SKM-1 treated with dmso at 0.1 percent for 144 hours (cell line): Measurements from ENCODE around the gene MAPK8IP2.
"Not testable (repeated sequence)": the region's sequence is repeated elsewhere in the genome, so short reads cannot be mapped to it uniquely, and the experiment has no call there.

ENCODE experiments used
- DNase-seq: peaks from one replicate; lab custom pipeline; 2025; ENCODE audit not compliant: unreplicated experiment; lab: John Stamatoyannopoulos, UW

Gene MAPK8IP2

DNA sequence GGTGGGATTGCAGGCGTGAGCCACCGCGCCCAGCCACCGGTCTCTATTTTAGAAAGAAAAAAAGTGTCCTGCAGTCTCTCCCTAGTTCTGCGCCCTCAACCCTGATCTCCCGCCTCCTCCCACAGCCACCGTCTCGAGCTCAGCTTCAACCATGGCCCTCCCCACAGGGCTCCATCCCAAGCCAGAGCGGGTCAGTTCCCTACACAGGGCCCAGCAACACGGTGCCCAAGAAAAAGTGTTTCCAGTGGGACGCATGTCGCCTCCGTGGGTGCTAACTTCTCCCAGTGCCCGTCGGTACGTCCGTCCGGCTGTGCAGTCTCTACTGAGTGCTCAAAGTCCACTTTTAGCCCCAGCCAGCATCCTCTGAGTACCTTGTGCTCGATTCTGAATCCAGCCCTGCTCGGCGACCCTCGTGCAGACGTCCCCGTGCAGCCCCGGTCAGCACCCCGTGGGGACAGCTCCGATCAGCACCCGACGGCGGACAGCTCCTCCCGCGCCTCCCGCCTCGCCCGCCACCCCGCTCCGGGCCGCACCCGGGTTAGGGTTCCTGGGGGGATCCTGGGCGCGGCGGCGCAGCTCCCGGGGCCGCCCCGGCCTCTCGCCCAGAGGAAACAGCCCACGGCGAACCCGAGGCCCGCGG lies 657 bp upstream of the MAPK8IP2 start:
- no peak for DNase-seq

DNA sequence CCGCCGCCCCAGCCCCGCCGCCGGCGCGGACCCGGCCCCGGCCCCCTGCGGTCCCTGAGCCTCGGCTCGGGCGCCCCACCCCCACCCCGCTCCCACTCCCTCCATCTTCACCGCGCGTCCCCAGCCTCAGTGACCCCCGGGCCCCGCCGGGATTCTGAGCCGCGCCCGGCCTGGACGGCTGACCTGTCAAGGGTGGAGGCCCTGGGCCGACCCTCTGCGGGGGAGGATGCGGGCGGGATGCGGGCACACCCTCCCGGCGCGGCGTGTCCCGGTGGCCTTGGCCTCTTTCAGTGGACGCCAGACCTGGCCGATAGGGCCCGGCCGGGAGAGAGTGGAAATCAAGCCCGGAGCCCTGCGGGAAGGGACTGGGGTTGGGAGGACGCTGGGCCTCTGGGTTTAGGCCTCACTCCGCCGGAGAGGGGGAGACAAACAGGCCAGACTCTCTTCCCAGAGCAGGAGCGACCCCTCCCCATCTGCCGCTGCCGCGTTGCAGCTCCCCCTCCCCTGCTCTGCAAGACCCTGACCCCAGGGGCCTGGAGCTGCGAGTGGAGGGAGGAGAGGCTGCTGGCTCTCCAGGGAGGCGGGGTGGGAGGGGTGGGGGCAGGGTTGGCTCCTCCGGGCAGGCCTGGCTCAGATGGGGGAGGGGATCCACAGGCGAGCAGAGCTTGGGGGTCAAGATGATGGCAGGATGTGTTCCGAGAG lies 525 bp downstream of the MAPK8IP2 start:
- DNase-seq, result no peak

DNA sequence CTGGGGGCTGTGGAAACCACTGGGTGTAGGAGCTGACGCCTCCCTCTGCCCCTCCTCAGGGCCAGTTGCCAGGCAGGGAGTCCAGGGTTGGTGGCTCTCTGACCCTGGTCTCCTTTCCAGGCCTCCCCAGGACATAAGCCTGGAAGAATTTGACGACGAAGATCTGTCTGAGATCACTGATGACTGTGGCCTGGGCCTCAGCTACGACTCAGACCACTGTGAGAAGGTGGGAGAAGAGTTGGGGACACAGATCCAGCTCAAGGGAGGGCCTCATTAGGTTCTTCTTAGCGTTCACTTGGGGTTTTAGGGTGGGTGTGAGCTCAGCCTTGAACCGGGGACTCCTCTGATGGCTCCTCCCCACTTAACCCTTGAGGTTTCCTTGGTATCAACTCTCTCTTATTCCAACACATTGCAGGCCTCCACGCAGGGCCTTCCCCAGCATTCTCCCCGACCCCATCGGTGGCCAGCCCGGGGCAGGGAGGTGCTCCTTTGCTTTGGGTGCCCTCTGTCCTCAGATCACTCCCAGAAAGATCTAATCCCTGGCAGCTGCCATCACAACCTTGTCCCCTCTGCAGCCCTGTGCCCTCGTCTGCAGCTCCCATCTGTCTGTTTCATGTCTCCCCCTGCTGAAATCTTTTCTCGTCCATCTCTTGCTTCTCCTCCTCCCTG lies 1.2 kb downstream of the MAPK8IP2 start:
- no peak for DNase-seq

DNA sequence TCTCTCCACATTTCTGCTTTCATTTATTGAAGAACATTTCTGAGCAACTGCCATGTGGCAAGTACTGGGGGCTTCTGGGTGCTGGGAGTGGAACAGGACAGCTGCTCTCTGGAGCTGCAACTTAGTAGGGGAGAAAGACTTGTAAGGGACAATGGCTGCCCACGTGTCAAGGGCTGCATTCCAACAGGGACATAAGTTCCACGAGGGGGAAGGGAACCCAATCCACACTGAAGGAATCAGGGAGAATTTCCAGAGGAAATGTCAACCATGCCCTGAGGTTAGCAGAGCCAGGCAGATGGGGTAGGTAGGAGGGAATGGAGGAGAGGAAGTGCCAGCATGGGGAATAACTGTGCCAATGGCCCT lies 1.7 kb downstream of the MAPK8IP2 start:
- DNase-seq, result no peak

DNA sequence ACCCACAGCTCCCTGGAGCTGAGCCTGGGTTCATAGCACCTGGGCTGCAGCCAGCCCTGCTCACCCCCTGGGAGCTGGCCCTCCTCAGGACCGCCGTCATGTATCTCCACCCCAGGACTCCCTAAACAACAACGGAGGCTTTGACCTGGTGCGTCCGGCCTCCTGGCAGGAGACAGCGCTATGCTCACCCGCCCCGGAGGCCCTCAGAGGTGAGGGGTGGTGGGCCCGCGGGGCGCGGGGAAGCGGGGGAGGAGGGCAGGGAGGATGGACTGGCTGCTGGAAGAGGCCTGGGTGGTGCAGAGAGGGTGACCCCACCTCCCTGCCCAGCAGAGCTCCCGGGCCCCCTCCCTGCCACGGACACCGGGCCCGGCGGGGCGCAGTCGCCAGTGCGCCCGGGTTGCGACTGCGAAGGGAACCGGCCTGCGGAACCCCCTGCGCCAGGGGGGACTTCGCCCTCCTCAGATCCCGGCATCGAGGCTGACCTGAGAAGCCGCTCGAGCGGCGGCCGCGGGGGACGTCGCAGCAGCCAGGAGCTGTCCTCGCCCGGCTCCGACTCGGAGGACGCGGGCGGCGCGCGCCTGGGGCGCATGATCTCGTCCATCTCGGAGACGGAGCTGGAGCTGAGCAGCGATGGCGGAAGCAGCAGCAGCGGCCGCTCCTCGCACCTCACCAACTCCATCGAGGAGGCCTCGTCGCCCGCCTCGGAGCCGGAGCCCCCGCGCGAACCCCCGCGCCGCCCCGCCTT lies 3.1 kb downstream of the MAPK8IP2 start:
- no peak for DNase-seq

DNA sequence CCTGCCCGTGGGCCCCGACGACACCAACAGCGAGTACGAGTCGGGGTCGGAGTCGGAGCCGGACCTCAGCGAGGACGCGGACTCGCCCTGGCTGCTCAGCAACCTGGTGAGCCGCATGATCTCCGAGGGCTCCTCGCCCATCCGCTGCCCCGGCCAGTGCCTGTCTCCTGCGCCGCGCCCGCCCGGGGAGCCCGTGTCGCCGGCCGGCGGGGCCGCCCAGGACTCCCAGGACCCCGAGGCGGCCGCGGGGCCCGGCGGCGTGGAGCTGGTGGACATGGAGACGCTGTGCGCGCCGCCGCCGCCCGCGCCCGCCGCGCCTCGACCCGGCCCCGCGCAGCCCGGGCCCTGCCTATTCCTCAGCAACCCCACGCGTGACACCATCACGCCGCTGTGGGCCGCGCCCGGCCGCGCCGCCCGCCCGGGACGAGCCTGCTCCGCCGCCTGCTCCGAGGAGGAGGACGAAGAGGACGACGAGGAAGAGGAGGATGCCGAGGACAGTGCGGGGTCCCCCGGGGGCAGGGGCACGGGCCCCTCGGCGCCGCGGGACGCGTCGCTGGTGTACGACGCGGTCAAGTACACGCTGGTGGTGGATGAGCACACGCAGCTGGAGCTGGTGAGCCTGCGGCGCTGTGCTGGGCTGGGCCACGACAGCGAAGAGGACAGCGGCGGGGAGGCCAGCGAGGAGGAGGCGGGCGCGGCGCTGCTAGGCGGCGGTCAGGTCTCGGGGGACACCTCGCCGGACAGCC lies 3.8 kb downstream of the MAPK8IP2 start:
- no peak for DNase-seq

DNA sequence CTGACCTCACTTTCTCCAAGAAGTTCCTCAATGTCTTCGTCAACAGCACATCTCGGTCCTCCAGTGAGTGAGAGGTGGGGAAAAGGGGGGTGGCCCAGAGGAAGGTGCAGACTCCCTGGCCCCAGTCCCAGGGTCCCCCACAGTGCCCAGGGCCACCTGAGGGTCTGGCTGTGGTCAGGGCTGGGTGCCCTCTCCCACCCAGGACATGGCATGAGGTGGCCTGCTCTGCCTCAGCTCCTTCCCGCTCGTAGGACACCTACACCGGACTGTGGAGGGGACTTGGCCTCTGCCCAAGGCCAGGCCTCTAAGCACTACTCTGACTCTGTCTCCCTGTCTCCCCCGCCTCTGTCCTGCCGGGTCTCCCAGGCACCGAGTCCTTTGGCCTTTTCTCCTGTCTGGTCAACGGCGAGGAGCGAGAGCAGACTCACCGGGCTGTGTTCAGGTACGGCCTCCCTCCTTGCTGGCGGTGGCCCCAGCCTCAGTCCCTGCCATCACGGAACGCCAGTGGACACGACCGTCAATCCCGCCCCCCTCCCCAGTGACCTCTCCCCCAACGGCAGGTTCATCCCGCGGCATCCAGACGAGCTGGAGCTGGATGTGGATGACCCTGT lies 4.5 kb downstream of the MAPK8IP2 start:
- DNase-seq, result no peak

DNA sequence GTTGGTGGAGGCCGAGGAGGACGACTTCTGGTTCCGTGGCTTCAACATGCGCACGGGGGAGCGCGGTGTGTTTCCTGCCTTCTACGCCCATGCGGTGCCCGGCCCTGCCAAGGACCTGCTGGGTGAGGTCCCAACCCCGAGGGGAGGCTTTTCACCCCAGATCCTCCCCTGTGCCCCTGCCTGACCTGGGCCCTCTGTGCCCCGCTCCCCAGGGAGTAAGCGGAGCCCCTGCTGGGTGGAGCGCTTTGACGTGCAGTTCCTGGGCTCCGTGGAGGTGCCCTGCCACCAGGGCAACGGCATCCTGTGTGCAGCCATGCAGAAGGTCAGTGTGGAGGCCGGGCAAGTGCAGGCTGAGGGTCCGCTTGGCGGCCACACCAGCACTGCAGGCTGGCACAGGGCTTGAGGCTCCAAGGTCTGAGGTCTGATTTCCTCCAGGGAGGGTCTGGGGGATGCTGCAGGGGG lies 5.1 kb downstream of the MAPK8IP2 start:
- no peak for DNase-seq

DNA sequence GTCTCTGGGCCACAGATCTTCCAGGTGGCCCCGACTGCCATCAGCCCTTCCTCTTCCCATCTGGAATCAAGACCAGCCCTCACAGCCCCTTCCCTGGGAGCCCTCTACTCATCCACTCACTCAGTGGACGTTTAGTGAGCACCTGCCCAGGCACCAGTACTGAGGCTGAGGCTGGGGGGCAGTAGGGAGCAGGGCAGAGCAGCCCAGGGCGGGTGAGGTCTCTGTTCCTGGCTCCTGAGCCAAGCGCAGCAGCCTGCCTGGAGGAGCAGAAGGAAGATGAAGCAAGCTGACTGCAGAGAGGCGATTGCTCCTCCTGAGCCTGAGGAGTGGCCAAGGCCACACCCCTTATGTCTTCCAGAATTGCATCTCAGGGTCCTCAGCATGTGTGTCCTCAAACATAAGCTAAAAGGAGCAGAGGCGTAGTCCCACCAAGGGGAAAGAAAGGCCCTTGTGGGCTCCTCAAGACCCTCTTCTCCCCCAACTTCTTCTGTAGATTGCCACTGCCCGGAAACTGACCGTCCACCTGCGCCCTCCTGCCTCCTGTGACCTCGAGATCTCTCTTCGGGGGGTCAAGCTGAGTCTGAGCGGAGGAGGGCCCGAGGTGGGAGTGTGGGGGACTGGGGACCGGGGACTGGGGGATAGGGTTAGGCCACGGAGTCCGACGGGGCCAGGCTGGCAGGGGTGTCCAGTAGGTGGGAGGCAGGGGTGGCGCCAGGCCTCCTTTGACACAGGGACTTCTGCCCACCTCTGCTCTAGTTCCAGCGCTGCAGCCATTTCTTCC lies 5.8 kb downstream of the MAPK8IP2 start:
- DNase-seq, result no peak

DNA sequence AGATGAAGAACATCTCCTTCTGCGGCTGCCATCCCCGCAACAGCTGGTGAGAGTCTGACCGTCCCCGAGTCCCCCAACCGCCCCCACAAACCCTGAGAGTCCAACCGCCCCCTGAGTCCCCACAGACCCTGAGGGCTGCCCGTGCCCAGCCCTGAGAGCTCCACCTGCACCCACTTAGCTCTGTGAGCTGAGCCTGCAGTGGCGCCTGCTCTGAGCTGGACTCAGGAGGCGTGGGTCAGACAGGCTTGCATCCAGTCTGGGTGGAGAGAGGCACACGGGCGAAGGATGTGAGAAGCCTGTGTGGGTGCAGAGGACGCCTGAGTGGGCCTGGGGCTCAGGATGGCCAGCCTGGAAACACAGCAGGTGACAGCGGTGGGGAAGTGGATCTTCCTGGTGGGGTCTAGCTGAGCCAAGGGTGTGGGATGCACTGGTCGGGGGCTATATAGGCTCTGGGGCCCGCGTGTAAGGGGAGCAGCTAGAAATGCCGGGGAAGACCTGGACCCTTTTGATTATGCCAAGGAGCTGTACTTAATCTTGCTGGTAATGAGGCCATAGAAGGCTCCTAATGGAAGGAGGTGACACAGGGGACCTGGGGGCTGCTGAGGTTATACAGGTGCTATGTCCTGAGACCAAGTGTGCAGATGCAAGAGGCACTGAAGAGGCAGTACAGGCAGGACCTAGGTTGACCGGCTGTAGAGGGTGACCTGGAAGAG lies 6.5 kb downstream of the MAPK8IP2 start:
- DNase-seq, result no peak

DNA sequence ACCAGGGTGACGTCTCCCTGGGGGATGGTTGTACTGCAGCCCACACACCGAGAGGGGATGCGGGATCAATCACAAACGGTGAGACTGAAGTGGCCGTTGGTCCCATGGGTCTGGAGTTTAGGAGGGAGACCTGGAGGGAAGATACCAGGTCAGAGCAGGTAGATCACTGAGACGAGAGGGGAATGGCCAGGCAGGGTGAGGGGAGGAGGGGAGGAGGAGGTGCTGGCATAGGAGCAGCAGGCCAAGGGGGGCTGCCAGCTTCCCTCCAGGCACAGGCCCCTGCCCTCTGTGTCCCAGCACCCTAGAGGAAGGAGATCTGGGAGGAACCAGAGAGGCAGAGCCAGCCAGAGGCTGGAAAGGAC lies 7.0 kb downstream of the MAPK8IP2 start:
- DNase-seq, result no peak

DNA sequence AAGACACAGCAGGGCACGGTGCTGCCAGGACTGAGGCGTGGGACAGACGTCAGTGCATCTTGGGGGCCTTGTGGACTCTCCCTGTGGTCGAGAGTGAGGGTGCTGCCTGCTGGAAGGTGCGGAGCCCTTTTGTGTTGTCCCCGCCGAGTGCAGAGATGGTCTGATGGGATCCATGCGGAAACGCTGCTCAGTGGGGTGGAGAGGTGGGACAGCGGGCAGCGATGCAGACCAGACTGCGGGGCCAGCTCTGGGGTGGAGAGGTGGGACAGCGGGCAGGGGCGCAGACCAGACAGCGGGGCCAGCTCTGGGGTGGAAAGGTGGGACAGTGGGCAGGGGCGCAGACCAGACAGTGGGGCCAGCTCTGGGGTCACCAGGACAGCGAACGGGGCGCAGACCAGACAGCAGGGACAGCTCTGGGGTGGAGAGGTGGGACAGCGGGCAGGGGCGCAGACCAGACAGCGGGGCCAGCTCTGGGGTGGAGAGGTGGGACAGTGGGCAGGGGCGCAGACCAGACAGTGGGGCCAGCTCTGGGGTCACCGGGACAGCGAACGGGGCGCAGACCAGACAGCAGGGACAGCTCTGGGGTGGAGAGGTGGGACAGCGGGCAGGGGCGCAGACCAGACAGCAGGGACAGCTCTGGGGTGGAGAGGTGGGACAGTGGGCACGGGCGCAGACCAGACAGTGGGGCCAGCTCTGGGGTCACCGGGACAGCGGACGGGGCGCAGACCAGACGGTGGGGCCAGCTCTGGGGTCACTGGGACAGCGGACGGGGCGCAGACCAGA lies 7.7 kb downstream of the MAPK8IP2 start:
- not testable (repeated sequence) for DNase-seq

DNA sequence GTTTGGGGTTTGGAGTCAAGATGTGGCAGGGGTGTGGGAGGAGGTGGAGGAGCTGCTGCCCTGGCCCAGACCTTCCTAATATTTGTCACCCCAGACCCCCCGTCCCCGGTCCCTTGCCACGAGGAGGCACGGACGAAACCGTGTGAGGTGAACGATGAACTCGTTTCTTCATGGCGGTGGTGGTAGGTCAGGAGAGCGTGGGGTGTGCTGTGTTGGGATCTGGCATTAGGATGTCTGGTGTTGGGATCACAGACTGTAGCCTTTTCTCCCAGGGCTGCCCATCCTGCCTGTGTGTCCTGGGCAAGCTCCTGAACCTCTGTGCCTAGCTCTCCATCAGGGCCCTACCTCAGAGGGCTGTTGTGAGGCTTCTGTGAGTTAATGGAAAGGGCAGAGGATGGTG lies 8.4 kb downstream of the MAPK8IP2 start:
- DNase-seq, result no peak

DNA sequence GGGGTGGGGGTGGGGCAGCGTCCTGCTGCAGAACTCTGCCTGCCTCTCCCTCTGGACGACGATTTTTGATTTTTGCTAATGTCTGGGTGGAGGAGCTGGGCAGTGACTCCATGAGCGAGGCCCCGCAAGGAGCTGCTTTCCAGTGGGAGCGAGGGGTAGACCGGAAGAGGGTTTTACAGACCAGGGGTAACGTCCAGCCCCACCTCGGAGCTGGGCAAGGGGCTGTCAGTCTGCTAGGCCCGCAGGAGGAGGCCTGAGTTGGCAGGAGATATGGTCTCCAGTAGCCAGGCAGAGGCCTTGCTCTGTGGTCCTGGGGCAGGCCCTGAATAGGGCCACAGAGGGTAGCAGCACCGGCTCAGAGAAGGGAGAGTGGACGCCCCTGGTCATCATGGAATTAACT lies 9.0 kb downstream of the MAPK8IP2 start:
- no peak for DNase-seq

DNA sequence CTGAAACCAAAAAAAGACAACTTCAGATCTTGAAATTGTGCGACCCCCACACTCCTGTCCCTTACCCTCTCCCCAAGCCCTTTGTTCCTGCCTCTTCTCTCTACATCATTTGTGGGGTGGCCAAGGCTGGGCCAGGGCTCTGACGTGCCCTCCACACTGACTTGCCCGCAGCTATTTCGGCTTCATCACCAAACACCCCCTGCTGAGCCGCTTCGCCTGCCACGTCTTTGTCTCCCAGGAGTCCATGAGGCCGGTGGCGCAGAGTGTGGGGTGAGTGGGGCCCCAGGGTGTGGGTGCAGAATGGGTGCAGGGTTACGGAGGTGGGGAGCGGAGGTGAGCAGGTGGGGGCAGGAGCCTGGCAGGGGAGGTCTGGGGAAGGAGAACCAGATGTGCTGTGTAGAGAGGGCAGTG lies 9.5 kb downstream of the MAPK8IP2 start:
- no peak for DNase-seq

DNA sequence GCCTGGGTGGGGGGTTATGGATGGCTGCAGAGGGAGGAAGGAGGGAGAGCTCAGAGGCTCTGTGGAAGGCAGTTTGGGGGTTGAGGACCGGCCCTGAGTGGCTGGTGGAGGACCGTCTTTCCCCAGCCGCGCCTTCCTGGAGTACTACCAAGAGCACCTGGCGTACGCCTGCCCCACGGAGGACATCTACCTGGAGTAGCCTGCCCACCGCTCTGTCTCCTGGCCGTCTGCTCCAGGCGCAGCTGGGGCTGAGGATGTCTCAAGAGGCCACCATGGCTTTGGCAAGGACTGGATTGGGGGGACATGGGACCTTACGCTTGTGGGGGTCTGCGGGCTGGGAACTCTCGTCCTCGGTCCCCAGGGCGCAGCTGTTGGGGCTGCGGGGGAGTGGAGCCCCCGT lies 10.0 kb downstream of the MAPK8IP2 start:
- no peak for DNase-seq

DNA sequence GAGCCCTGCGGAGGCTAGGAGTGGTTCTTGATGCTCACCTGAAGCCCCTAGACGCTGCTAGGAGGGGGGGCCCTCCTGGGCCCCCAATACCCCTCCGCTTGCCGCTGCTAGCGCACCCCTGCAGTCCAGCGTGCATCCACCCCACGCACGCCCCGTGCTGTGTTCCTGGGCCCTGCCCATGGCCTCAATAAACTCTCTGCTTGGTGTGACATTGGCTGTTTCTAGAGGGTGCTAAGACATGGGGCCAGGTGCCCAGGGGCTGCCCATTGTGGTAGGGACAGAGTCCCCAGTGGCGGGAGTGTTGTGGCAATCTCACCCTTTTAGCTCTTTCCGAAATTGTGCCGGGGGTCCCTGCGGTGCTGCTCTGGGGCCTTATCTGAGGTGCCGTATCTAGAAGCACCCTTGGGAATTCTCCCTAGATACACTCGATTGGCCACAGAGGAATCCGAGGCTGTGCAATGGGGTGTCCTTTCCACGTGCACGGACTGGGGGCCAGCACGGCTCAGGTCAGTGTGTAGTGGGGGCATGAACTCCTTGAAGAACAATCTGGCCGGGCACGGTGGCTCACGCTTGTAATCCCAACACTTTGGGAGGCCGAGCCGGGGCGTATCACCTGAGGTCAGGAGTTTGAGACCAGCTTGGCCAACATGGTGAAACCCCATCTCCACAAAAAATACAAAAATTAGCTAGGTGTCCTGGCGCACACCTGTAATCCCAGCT lies 10.9 kb downstream of the MAPK8IP2 start:
- DNase-seq, result no peak

DNA sequence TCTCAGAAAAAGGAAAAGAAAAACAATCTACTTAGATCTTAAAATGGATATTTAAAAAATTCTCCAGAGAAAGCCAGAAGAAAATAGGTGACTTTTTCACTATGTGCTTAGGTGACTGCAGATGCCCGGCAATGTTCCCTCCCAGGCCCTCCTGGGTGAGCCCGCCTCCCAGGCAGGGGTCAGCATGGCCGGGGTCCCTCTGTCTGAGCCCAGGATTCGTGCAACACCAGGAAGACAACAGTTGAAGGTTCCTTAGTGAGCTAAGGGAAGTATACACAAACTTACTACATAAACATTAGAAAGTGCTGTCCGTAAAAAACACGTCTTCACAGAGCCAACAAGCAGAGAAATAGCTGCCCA lies 11.6 kb downstream of the MAPK8IP2 start:
- DNase-seq, result no peak
